ENCODE results near the gene RLBP1. TPM values are rescaled to one million over a fixed set of nuclear protein-coding genes. Genes with fewer than 3 reads are reported as not detected.

The RLBP1 gene
- total and polyA plus RNA-seq, 10 of the 15 experiments (the other 5 are each of a cell fraction or from before 2014, with no cell fraction given), result 0.06 TPM; not detected in 9

DNA sequence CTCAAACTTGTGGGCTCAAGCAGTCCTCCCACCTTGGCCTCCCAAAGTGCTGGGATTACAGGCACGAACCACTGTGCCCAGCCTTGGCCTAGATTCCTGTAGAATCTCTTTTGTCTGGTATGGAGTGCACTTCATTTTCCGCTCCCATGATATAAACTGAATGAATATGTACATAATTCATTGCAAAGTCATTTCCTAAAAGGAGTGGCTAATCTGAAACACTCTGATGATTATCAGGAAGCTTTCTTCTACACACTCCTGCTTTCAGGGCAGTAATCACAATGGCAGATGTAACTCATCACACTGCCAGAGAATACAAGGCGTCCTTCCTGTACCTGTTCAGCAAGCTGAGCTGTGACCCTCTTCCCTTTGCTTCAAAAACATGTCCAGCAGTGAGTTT is 28.6 kb downstream of the RLBP1 start:
- no peaks in the 10 kb centered on the region for H3K4me1 ChIP-seq (ENCODE audit: control insufficient read depth, insufficient read depth, low read length)
- RAD21 ChIA-PET (ENCODE audit: unreplicated experiment), result no interaction called here
- no peak overlapping the region for H3K9ac ChIP-seq (ENCODE audit: control insufficient read depth, insufficient read depth, low read length)
- H3K27me3 ChIP-seq (replicated peaks in 1 of 2; ENCODE audit: control insufficient read depth in 2 of 2, insufficient read depth in 2 of 2, low read length in 1 of 2), result no peaks in the 10 kb centered on the region
- H3K36me3 ChIP-seq (ENCODE audit: control insufficient read depth in 2 of 2, insufficient read depth in 2 of 2, low read length in 1 of 2), result peaks cover 11% of the 10 kb centered on the region in 2 experiments
- DNase-seq (ENCODE audit: low read depth, low spot score), result no peak
- CTCF ChIA-PET, result interaction anchor here (0.7 to 8.1 kb wide), 4 partner anchors 14 to 51 kb away, joined by 3 to 47 read pairs (median 4); partner anchors contain the start of gene FANCI
- no peak overlapping the region for H3K4me3 ChIP-seq
- POLR2A ChIA-PET, result no interaction called here
- SMC1A ChIA-PET (ENCODE audit: uncharacterized antibody, unreplicated experiment), result no interaction called here
- H3K4me2 ChIP-seq (ENCODE audit: control insufficient read depth, insufficient read depth), result no peak overlapping the region
- intact Hi-C loops (cut with micrococcal nuclease; ENCODE audit: unreplicated experiment) (no loop called here), in situ Hi-C loops (cut with MboI) (no loop called here)
- no peaks in the 10 kb centered on the region for H3K79me2 ChIP-seq (ENCODE audit: control insufficient read depth, insufficient read depth, low read length)
- BruUV-seq (replicated peaks), result no TSS peak
- no peak overlapping the region for H3K27ac ChIP-seq (ENCODE audit: control insufficient read depth, insufficient read depth)
- no peak for FAIRE-seq
- no peak for ATAC-seq
- no peaks in the 10 kb centered on the region for H3K9me3 ChIP-seq (replicated peaks; ENCODE audit: control insufficient read depth, insufficient read depth, low read length)
- TF ChIP-seq ESRRA (IDR thresholded peaks at IDR 0.05; ENCODE audit: low read length), result no peak
- no peak for TF ChIP-seq USF1 (IDR thresholded peaks at IDR 0.05; ENCODE audit: borderline replicate concordance, extremely low read length, insufficient read depth, low read depth, low read length)
- TF ChIP-seq TAF1 (IDR thresholded peaks at IDR 0.05; ENCODE audit: borderline replicate concordance, low read depth, low read length), result no peak
- 87% methylated on average over 3 of the region's 3 CpGs for WGBS (ENCODE audit: insufficient coverage, insufficient replicate concordance, low lambda C conversion rate, missing lambda C conversion rate)
- H2AFZ ChIP-seq (ENCODE audit: control insufficient read depth, low read depth, low read length), result no peak overlapping the region
- H4K20me1 ChIP-seq (ENCODE audit: control insufficient read depth, insufficient read depth), result no peaks in the 10 kb centered on the region

- Histone ChIP-seq H3K79me2 (ENCODE audit: control insufficient read depth, insufficient read depth, low read length) (no peaks in the 10 kb centered on the region), H3K27ac (ENCODE audit: control insufficient read depth, insufficient read depth) (no peak overlapping the region), H3K4me3 (no peak overlapping the region), H3K36me3 (ENCODE audit: control insufficient read depth in 2 of 2, insufficient read depth in 2 of 2, low read length in 1 of 2) (peaks cover 11 to 12% of the 10 kb centered on the region in 2 experiments), H2AFZ (ENCODE audit: control insufficient read depth, low read depth, low read length) (no peak overlapping the region), H3K4me2 (ENCODE audit: control insufficient read depth, insufficient read depth) (no peak overlapping the region), H3K27me3 (replicated peaks in 1 of 2; ENCODE audit: control insufficient read depth in 2 of 2, insufficient read depth in 2 of 2, low read length in 1 of 2) (no peaks in the 10 kb centered on the region), H4K20me1 (ENCODE audit: control insufficient read depth, insufficient read depth) (no peaks in the 10 kb centered on the region), H3K9ac (ENCODE audit: control insufficient read depth, insufficient read depth, low read length) (no peak overlapping the region), H3K9me3 (replicated peaks; ENCODE audit: control insufficient read depth, insufficient read depth, low read length) (no peaks in the 10 kb centered on the region), H3K4me1 (ENCODE audit: control insufficient read depth, insufficient read depth, low read length) (no peaks in the 10 kb centered on the region)
- no peak for FAIRE-seq
- in situ Hi-C loops (cut with MboI), result no loop called here
- ChIA-PET RAD21 (ENCODE audit: unreplicated experiment) (no interaction called here), CTCF (interaction anchor here (0.7 to 8.1 kb wide), 4 partner anchors 15 to 52 kb away, joined by 3 to 47 read pairs (median 4); partner anchors contain the start of gene FANCI), SMC1A (ENCODE audit: uncharacterized antibody, unreplicated experiment) (no interaction called here), POLR2A (no interaction called here)
- WGBS (ENCODE audit: insufficient coverage, insufficient replicate concordance, low lambda C conversion rate, missing lambda C conversion rate), result 93% methylated on average over 2 of the region's 2 CpGs
- intact Hi-C loops (cut with micrococcal nuclease; ENCODE audit: unreplicated experiment), result no loop called here
- TF ChIP-seq, protein P1, sequence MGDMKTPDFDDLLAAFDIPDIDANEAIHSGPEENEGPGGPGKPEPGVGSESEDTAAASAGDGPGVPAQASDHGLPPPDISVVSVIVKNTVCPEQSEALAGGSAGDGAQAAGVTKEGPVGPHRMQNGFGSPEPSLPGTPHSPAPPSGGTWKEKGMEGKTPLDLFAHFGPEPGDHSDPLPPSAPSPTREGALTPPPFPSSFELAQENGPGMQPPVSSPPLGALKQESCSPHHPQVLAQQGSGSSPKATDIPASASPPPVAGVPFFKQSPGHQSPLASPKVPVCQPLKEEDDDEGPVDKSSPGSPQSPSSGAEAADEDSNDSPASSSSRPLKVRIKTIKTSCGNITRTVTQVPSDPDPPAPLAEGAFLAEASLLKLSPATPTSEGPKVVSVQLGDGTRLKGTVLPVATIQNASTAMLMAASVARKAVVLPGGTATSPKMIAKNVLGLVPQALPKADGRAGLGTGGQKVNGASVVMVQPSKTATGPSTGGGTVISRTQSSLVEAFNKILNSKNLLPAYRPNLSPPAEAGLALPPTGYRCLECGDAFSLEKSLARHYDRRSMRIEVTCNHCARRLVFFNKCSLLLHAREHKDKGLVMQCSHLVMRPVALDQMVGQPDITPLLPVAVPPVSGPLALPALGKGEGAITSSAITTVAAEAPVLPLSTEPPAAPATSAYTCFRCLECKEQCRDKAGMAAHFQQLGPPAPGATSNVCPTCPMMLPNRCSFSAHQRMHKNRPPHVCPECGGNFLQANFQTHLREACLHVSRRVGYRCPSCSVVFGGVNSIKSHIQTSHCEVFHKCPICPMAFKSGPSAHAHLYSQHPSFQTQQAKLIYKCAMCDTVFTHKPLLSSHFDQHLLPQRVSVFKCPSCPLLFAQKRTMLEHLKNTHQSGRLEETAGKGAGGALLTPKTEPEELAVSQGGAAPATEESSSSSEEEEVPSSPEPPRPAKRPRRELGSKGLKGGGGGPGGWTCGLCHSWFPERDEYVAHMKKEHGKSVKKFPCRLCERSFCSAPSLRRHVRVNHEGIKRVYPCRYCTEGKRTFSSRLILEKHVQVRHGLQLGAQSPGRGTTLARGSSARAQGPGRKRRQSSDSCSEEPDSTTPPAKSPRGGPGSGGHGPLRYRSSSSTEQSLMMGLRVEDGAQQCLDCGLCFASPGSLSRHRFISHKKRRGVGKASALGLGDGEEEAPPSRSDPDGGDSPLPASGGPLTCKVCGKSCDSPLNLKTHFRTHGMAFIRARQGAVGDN (IDR thresholded peaks at IDR 0.05), result no peak
- no peak for TF ChIP-seq MYC (IDR thresholded peaks at IDR 0.05; ENCODE audit: insufficient read depth, insufficient read length, insufficient replicate concordance, low read length, severe bottlenecking)
- no peak for TF ChIP-seq MXI1 (IDR thresholded peaks at IDR 0.05; ENCODE audit: low read depth, low read length)
- TF ChIP-seq NFYB (IDR thresholded peaks at IDR 0.05; ENCODE audit: insufficient read depth, low read depth, low read length), result no peak
- TF ChIP-seq ETV6 (conservative IDR thresholded peaks at IDR 0.05 in 1 of 2, IDR thresholded peaks at IDR 0.05 in 1 of 2; ENCODE audit: borderline replicate concordance in 1 of 2, low read depth in 1 of 2), result no peak
- no peak for TF ChIP-seq CBX5 (IDR thresholded peaks at IDR 0.05; ENCODE audit: low read depth)
- no peak for TF ChIP-seq EED (IDR thresholded peaks at IDR 0.05; ENCODE audit: low read depth)
- BruUV-seq (replicated peaks), result no TSS peak
- ATAC-seq, result no peak
- DNase-seq (ENCODE audit: low read depth, low spot score), result no peak
Observed at GRCh38 chr15:89192136-89192535, 29.2 kb downstream of the RLBP1 start.
